GM23248 (cell line): ENCODE data around the gene ZC3H12C.

Experiments used
- EZH2 ChIP-seq: fragments of 200-600 bp; sonication (generic); IDR thresholded peaks from 2 replicates; pipeline ENCODE4 v1.6.1; 2018; ENCODE audit warnings: antibody characterized with exemption, mild to moderate bottlenecking; ENCODE audit not compliant: insufficient read depth, poor library complexity, severe bottlenecking
- EZH2phosphoT487 ChIP-seq: fragments of 200-600 bp; sonication (generic); IDR thresholded peaks from 2 replicates; pipeline ENCODE4 v1.6.1; 2018; ENCODE audit warnings: antibody characterized with exemption, moderate library complexity, mild to moderate bottlenecking, low read depth; ENCODE audit not compliant: insufficient read depth

- TF ChIP-seq EZH2 (no peak), EZH2phosphoT487 (no peak)
These were observed 3.3 kb downstream of the ZC3H12C start for GRCh38 chr11:110096496-110096895.
